Lung (tissue), 12 donors: ENCODE data around the gene RNF150. TPM values are rescaled to one million over a fixed set of nuclear protein-coding genes. Genes with fewer than 3 reads are reported as not detected.

ENCODE experiments used
- ATAC-seq: fragments of 200-7000 bp; cut with Tn5 transposase; one replicate; pipeline ENCODE4 v1.9.1; 2020; ENCODE audit warnings: moderate number of reproducible peaks; ENCODE audit not compliant: insufficient read depth, low FRiP score
- DNase-seq, 3 donors: peaks; one replicate each; pipeline ENCODE4 v3.0.0-alpha.2; 2013 to 2017
- H3K27ac ChIP-seq, 2 donors: one replicate each; pipeline ENCODE4 v1.5.1; 2013; ENCODE audit warnings: mild to moderate bottlenecking in 2 of 2, moderate library complexity in 2 of 2, control low read depth in 1 of 2, inconsistent platforms in 1 of 2, low read depth in 1 of 2, low read length in 1 of 2
- H3K27me3 ChIP-seq, 3 donors: one replicate each; pipeline ENCODE4 v1.5.1; 2013; ENCODE audit warnings: low read length in 2 of 3; ENCODE audit not compliant: control insufficient read depth in 3 of 3, insufficient read depth in 3 of 3
- H3K36me3 ChIP-seq, 4 donors: one replicate each; pipeline ENCODE4 v1.5.1; 2013; ENCODE audit warnings: low read length in 4 of 4, mild to moderate bottlenecking in 1 of 4, moderate library complexity in 1 of 4; ENCODE audit not compliant: control insufficient read depth in 4 of 4, insufficient read depth in 4 of 4
- H3K4me1 ChIP-seq, 5 donors: one replicate each; pipeline ENCODE4 v1.5.1; 2013; ENCODE audit warnings: low read length in 5 of 5, mild to moderate bottlenecking in 2 of 5, moderate library complexity in 1 of 5; ENCODE audit not compliant: control insufficient read depth in 5 of 5, insufficient read depth in 5 of 5
- H3K4me3 ChIP-seq: one replicate; pipeline ENCODE4 v1.5.1; 2013; ENCODE audit warnings: mild to moderate bottlenecking, control low read depth, moderate library complexity
- H3K9ac ChIP-seq, 2 donors: one replicate each; pipeline ENCODE4 v1.5.1; 2013; ENCODE audit warnings: low read length in 2 of 2, control low read depth in 1 of 2; ENCODE audit not compliant: insufficient read depth in 1 of 2
- H3K9me3 ChIP-seq, 4 donors: one replicate each; pipeline ENCODE4 v1.5.1; 2013; ENCODE audit warnings: low read length in 3 of 4, mild to moderate bottlenecking in 1 of 4, moderate library complexity in 1 of 4; ENCODE audit not compliant: control insufficient read depth in 4 of 4, insufficient read depth in 3 of 4
- WGBS, 2 donors: extraction: QIAGEN DNeasy Blood & Tissue Kit; methylation state at CpG; one replicate each; pipeline ENCODE4 v1.1.7; 2013; 5-methylcytosine and 5-hydroxymethylcytosine counted together
- polyA plus RNA-seq, 2 donors: library from polyadenylated mRNA; stranded (reverse); fragments of 200-250 nt; gene quantifications; one replicate each; pipeline ENCODE4 v1.2.1, GENCODE V29; 2013
- total RNA-seq, 2 donors: library from RNA; depleted of rRNA in 1 of 2; stranded (reverse); fragments of >200 nt in 1 of 2; gene quantifications; one replicate each; pipeline ENCODE4 v1.2.1, GENCODE V29; 2014 to 2021
- TF ChIP-seq, protein P1 (sequence below): IDR thresholded peaks from 2 replicates; pipeline ENCODE4 v1.5.1; 2012; ENCODE audit warnings: mild to moderate bottlenecking; ENCODE audit errors: control extremely low read depth, extremely low read depth
- donor health status: control.
- donor health status: control.
- donor health status: Bipolar disorder and iron deficiency.
- donor health status: healthy.
- donor health status: DM: yes; HTN: yes; CAD: no.

Gene RNF150
- total and polyA plus RNA-seq, 4 donors, result 0.18 to 19.3 (median 2.1) TPM

DNA sequence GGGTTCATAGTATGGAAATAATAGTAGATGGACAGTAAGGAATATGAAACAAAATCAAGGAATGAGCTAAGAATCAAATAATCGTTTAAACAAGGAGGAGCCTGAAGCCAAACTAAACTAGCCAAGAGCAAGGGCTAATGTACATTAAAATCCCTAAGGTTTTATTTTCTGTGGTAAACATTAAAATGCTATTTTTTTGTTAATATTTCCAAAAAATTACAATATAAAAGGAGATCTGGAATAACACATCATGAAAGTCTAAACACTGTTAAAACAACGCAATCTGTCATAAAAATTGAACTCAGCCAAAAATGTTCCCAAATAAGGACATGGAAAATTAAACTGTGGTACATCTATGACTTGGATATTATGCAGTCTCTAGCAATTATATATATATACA, 188.2 kb downstream of the RNF150 start:
- Histone ChIP-seq H3K4me3 (no peak overlapping the region), H3K27me3 (no peaks in the 10 kb centered on the region), H3K36me3 (peaks cover 0 to 4% (median 3%) of the 10 kb centered on the region in 4 donors), H3K27ac (no peak overlapping the region), H3K9ac (no peak overlapping the region), H3K4me1 (peaks cover 0 to 17% (median 8%) of the 10 kb centered on the region in 5 donors), H3K9me3 (no peaks in the 10 kb centered on the region)
- TF ChIP-seq, protein P1, sequence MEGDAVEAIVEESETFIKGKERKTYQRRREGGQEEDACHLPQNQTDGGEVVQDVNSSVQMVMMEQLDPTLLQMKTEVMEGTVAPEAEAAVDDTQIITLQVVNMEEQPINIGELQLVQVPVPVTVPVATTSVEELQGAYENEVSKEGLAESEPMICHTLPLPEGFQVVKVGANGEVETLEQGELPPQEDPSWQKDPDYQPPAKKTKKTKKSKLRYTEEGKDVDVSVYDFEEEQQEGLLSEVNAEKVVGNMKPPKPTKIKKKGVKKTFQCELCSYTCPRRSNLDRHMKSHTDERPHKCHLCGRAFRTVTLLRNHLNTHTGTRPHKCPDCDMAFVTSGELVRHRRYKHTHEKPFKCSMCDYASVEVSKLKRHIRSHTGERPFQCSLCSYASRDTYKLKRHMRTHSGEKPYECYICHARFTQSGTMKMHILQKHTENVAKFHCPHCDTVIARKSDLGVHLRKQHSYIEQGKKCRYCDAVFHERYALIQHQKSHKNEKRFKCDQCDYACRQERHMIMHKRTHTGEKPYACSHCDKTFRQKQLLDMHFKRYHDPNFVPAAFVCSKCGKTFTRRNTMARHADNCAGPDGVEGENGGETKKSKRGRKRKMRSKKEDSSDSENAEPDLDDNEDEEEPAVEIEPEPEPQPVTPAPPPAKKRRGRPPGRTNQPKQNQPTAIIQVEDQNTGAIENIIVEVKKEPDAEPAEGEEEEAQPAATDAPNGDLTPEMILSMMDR, result no peak
- 86 to 89% methylated on average over 2 of the region's 2 CpGs for WGBS, 2 donors
- DNase-seq (no peak), ATAC-seq (no peak)

DNA sequence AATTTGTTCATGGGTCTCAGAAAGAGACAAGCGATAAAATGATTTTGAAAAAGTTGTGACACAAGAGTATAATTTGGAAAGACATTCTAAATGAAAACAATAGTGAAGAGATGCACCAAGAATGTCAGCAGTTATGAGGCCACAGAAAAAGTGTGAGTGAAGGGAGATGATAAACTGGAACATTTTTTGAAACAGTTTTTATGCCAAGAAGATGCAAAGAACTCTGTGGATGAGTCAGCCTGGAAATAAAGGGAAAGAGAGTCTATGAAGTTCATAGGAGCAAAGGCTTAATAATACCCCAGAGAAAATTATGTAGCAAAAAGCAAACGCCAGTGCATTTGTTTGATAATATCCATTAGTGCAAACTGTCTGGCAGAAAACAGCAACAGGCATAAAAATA, 188.7 kb downstream of the RNF150 start:
- H3K9ac ChIP-seq, result no peak overlapping the region
- no peak for ATAC-seq
- no peaks in the 10 kb centered on the region for H3K9me3 ChIP-seq
- peaks cover 0 to 4% (median 3%) of the 10 kb centered on the region in 4 donors for H3K36me3 ChIP-seq
- TF ChIP-seq, protein P1, result no peak
- 69 to 84% methylated on average over 2 of the region's 2 CpGs for WGBS, 2 donors
- DNase-seq, result peak in 1 of 3 donors; percentile 41
- no peak overlapping the region for H3K4me3 ChIP-seq
- no peaks in the 10 kb centered on the region for H3K27me3 ChIP-seq
- peaks cover 0 to 21% (median 8%) of the 10 kb centered on the region in 5 donors for H3K4me1 ChIP-seq
- no peak overlapping the region for H3K27ac ChIP-seq

DNA sequence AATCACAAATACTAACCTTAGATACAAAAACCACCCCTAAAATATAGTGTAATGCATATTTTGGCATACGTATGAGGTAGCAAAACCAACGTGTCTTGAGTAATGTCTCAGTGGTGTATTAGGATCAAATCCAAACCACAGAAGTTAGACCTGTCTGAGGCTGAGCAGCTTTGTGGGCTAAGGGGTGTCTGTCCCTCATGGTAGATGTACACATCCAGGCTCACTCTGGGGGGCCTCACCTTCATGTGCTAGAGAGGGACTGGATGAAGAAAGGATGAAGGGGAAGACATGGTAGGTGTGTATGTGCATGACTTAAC, 189.1 kb downstream of the RNF150 start:
- Histone ChIP-seq H3K27ac (no peak overlapping the region), H3K27me3 (no peaks in the 10 kb centered on the region), H3K36me3 (peaks cover 0 to 4% (median 3%) of the 10 kb centered on the region in 4 donors), H3K4me3 (no peak overlapping the region), H3K9me3 (no peaks in the 10 kb centered on the region), H3K9ac (no peak overlapping the region), H3K4me1 (peaks cover 0 to 21% (median 8%) of the 10 kb centered on the region in 5 donors)
- no peak for ATAC-seq
- TF ChIP-seq, protein P1, result no peak
- DNase-seq, result no peak
- 49 to 59% methylated on average over 2 of the region's 2 CpGs for WGBS, 2 donors

DNA sequence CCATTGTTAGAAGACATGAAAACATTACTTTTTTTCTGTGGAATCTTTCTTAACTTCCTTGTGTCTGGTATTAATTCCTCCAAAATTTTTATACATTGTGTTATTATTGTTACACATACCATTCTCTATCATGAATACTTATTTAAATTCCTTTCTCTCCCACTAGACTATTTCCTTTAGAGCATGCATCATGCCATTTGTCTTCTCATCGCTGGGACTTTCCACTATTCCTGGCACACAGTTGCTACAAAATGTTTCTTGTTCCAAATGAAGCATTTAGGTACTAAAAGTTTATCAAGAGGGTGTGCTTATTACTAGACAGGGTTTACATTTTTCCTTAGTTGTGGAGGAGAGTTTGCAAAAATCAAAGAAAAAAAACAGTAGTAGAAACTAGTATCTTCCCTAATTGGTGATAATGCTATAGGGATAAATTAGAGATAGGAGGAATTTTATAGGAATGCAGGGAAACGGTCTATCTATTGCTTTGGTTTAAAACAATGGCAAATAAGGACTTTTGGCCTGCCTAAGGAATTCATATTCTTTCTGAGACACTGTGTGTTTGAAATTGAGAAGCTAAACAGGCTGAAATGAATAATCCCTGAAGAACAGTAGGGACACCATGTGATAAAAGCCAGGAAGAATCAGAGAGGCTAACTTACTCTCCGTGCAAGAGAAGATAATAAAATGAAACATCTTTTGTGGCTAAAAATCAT, 189.6 kb downstream of the RNF150 start:
- DNase-seq (no peak), ATAC-seq (no peak)
- no peak overlapping the region for H3K27ac ChIP-seq
- no peaks in the 10 kb centered on the region for H3K9me3 ChIP-seq
- no peaks in the 10 kb centered on the region for H3K27me3 ChIP-seq
- 60 to 79% methylated on average over 3 of the region's 3 CpGs for WGBS, 2 donors
- H3K4me3 ChIP-seq, result no peak overlapping the region
- TF ChIP-seq, protein P1, result no peak
- peaks cover 0 to 4% (median 3%) of the 10 kb centered on the region in 4 donors for H3K36me3 ChIP-seq
- H3K9ac ChIP-seq, result no peak overlapping the region
- peaks cover 0 to 21% (median 8%) of the 10 kb centered on the region in 5 donors for H3K4me1 ChIP-seq
